ENCODE measurements around the gene RAB13. TPM values are rescaled to one million over a fixed set of nuclear protein-coding genes. Genes with fewer than 3 reads are reported as not detected.

RAB13 gene
- total RNA-seq, 2 donors from 2014 or later, result 62.7 to 84.7 TPM

GRCh38 chr1:153951801-153952200 lies 34.3 kb downstream of the RAB13 start:
- intact Hi-C loops (cut with DNase I), result no loop called here
- DNase-seq, result no peak
- Histone ChIP-seq H3K4me3 (no peak overlapping the region), H3K27me3 (no peaks in the 10 kb centered on the region), H3K27ac (no peak overlapping the region), H3K9me3 (no peaks in the 10 kb centered on the region), H3K9ac (ENCODE audit: low read depth in 2 of 2, low read length in 2 of 2) (no peak overlapping the region), H3K36me3 (peaks cover 5% of the 10 kb centered on the region), H3K4me1 (peaks cover 3% of the 10 kb centered on the region)
- TF ChIP-seq CTCF (IDR thresholded peaks at IDR 0.05), result no peak

- no peak for DNase-seq
- no peak overlapping the region for H3K9ac ChIP-seq (ENCODE audit: low read depth in 2 of 2, low read length in 2 of 2)
- peaks cover 4% of the 10 kb centered on the region for H3K4me1 ChIP-seq
- H3K27me3 ChIP-seq, result no peaks in the 10 kb centered on the region
- H3K9me3 ChIP-seq, result no peaks in the 10 kb centered on the region
- no peak for TF ChIP-seq CTCF (IDR thresholded peaks at IDR 0.05)
- intact Hi-C loops (cut with DNase I), result no loop called here
- no peak overlapping the region for H3K4me3 ChIP-seq
- H3K36me3 ChIP-seq, result peaks cover 5% of the 10 kb centered on the region
- no peak overlapping the region for H3K27ac ChIP-seq
Measured at GRCh38 chr1:153951183-153951582, 35.0 kb downstream of the RAB13 start.

- Histone ChIP-seq H3K4me1 (peaks cover 9% of the 10 kb centered on the region), H3K27me3 (no peaks in the 10 kb centered on the region), H3K27ac (peak within 1 kb of the TSS; percentile 96), H3K36me3 (no peaks in the 10 kb centered on the region), H3K4me3 (peak within 1 kb of the TSS; percentile 93), H3K9ac (ENCODE audit: low read depth in 2 of 2, low read length in 2 of 2) (peak within 1 kb of the TSS; percentile 90 to 98), H3K9me3 (no peaks in the 10 kb centered on the region)
- DNase-seq, result peak; percentile 85
- peak; percentile 93 for TF ChIP-seq CTCF (IDR thresholded peaks at IDR 0.05)
- intact Hi-C loops (cut with DNase I), result loop anchor here (2.0 kb wide), 1 partner anchor 126 kb away; no protein-coding TSS in a partner anchor
Measured at GRCh38 chr1:153946622-153947241, 39.4 kb downstream of the RAB13 start, which contains the start of gene DENND4B. DENND4B (minus strand) TSS chr1:153946718; CDS start chr1:153944374, 2,344 bp downstream.

- Histone ChIP-seq H3K27ac (peak overlapping the region; percentile 96), H3K9ac (ENCODE audit: low read depth in 2 of 2, low read length in 2 of 2) (peak overlapping the region; percentile 90 to 98), H3K27me3 (no peaks in the 10 kb centered on the region), H3K36me3 (no peaks in the 10 kb centered on the region), H3K4me3 (peak overlapping the region; percentile 93), H3K4me1 (peaks cover 9% of the 10 kb centered on the region), H3K9me3 (no peaks in the 10 kb centered on the region)
- intact Hi-C loops (cut with DNase I), result loop anchor here (2.0 kb wide), 1 partner anchor 125 kb away; no protein-coding TSS in a partner anchor
- peak; percentile 85 for DNase-seq
- no peak for TF ChIP-seq CTCF (IDR thresholded peaks at IDR 0.05)
Measured at GRCh38 chr1:153945795-153946621, 40.1 kb downstream of the RAB13 start.

GRCh38 chr1:153945131-153945794 lies 40.9 kb downstream of the RAB13 start:
- Histone ChIP-seq H3K9ac (ENCODE audit: low read depth in 2 of 2, low read length in 2 of 2) (peak overlapping the region; percentile 90 to 98), H3K27me3 (no peaks in the 10 kb centered on the region), H3K36me3 (no peaks in the 10 kb centered on the region), H3K27ac (peak overlapping the region; percentile 96), H3K9me3 (no peaks in the 10 kb centered on the region), H3K4me3 (peak overlapping the region; percentile 93), H3K4me1 (peaks cover 9% of the 10 kb centered on the region)
- intact Hi-C loops (cut with DNase I), result no loop called here
- TF ChIP-seq CTCF (IDR thresholded peaks at IDR 0.05), result no peak
- peak; percentile 63 for DNase-seq

All from colonic mucosa (tissue), 4 donors.